GM21576 (cell line): ENCODE measurements around the gene NECTIN4.
A peak's percentile ranks its signal among the peaks of the same experiment; 100 is the strongest.
"Not testable (repeated sequence)": the region's sequence is repeated elsewhere in the genome, so short reads cannot be mapped to it uniquely, and the experiment has no call there.

ENCODE experiments used
- ATAC-seq: cut with Tn5 transposase; IDR thresholded peaks from one replicate; pipeline ENCODE4 v1.9.1; 2021; ENCODE audit warnings: mild to moderate bottlenecking, moderate library complexity; ENCODE audit not compliant: unreplicated experiment

The NECTIN4 gene

DNA sequence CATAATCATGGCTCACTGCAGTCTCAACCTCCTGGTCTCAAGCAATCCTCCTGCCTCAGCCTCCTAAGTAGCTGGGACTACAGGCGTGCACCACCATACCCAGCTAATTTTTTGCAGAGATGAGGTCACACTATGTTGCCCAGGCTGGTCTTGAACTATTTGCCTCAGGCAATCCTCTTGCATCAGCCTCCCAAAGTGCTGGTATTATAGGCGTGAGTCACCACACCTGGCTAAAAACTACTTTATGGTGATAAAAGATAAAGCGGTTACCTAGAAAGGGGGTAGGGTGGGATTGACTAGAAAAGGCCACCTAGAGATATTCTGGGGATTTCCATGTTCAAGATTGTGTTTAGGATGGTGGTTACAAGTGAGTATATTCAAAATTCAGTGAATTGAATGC, 55.6 kb downstream of the NECTIN4 start:
- ATAC-seq: no peak

DNA sequence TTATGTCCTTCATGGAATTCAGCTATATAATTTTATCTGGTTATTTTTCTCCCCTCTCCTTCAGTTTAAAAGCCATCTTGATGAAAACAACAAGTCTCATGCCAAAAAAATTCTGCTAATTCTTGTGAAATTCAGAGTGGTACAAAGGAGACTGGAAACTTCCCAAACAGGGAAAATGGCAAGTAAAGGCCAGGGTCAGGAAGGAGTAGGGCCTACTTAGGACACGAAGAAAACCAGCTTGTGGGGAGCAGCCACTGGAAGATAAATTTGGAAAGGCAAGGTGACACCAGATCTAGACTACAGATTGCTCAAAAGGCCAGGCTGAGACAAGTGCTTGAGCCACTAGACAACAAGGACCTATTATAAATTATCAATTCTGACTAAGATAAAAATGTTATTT, 56.9 kb downstream of the NECTIN4 start:
- no peak for ATAC-seq

DNA sequence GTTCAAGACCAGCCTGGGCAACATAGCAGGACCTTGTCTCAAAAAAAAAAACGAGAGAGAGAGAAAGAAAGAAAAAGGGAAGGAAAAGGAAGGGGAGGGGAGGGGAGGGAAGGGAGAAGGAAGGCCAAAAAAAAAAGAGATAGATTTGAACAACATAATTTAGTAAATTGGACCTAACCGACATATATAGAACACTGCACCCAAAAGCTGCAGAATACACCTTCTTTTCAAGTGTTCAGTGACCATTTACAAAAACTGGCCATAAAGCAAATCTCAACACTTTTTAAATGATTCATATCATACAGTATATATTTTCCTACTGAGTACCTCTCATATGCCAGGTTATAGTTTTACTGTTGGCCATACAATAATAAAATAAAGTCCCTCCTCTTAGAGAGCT, 57.5 kb downstream of the NECTIN4 start:
- ATAC-seq: no peak

DNA sequence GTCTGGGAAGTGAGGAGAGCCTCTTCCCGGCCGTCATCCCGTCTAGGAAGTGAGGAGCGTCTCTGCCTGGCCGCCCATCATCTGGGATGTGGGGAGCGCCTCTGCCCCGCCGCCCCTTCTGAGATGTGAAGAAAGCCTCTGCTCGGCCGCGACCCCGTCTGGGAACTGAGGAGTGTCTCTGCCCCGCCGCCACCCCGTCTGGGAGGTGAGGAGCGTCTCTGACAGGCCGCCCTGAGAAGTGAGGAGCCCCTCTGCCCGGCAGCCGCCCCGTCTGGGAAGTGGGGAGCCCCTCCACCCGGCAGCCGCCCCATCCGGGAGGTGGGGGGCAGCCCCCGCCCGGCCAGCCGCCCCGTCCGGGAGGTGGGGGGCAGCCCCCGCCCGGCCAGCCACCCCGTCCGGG, 59.9 kb downstream of the NECTIN4 start:
- ATAC-seq: not testable (repeated sequence)

DNA sequence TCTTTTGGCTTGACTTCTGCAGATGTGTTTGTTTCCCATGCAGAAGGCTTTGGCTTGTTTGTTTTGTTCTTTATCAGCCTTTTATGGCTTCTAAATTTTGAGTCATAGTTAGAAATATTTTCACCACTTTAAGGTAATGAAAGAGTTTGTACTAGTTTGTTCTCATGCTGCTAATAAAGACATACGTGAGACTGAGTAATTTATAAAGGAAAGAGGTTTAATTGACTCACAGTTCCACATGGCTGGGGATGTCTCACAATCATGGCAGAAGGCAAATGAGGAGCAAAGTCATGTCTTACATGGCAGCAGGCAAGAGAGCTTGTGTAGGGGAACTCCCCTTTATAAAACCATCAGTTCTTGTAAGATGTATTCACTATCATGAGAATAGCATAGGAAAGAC, 62.4 kb downstream of the NECTIN4 start:
- not testable (repeated sequence) for ATAC-seq

DNA sequence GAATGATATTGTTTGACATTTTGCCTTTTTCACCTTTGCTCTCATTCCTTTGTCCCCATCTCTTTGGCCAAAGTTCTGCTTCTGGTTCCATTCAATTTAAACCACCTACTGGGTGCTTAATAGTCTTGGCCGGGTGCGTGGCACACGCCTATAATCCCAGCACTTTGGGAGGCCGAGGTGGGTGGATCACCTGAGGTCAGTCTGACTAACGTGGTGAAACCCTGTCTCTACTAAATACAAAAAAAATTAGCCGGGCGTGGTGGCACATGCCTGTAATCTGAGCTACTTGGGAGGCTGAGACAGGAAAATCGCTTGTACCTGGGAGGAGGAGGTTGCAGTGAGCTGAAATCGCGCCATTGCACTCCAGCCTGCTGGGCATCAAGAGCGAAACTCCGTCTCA, 66.9 kb downstream of the NECTIN4 start:
- ATAC-seq: not testable (repeated sequence)

DNA sequence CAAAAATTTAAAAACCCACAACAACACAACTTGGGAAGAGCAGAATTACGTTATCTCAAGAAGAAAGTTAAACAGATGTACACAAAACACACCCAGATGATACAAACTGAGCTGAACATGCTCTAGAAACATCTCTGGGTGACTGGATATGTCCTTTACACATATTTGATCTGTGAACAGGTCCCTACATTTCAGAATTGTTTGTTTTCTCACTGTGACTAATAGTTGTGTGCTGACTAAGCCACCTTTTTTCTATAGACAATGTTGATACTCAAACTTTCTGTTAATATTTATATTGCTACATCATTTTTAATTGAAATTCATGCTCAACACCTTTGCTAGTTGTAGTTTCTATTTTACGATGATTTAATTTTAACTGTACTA, 67.4 kb downstream of the NECTIN4 start:
- no peak for ATAC-seq

DNA sequence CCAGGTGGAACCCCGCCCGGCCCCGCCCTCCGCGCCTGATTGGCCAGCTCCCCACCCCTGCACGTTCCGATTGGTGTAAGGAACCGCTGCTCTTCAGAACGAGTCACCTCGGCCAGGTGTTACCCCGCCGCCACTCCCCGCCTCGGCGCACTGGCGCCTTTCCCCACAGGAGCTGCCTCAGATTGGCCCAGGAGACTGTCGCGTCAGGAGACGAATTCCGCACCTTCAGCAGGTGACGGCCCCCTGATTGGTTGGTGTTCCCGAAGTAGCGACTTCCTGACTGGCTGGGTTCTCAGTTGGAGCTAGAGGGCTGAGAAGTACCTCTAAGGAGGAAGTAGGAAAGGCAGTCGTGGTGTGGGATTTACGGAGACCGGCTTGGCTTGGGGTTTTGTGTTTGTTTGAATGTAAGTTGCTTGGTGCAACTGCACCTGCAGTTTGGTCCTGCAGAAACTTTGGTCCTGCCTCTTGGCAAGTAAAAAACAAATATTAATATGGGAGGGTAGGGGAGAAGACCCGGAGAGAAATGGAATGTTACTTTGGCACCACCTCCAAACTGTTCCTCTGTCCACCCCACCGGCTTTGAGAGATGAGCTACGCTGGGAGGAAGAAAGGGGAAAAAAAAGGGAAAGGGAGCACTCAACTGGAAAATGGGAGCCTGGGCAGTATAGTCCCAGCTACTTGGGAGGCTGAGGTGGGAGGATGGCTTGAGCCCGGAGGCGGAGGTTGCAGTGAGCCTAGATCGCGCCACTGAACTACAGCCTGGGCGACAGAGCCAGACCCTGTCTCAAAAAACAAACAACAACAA, 68.0 kb downstream of the NECTIN4 start:
- peak; percentile 79 for ATAC-seq
